ENCODE results near the gene S100A6.
A peak's percentile ranks its signal among the peaks of the same experiment; 100 is the strongest.

- no peak for TF ChIP-seq POLR2A (IDR thresholded peaks at IDR 0.05)
- no peak for TF ChIP-seq CTCF (IDR thresholded peaks at IDR 0.05)
- peak; percentile 29 to 77 for TF ChIP-seq POLR2AphosphoS5 (IDR thresholded peaks at IDR 0.05; ENCODE audit: insufficient read depth in 1 of 2, low read depth in 1 of 2)
These were observed 30.0 kb upstream of the S100A6 start, which contains the start of gene S100A2 for GRCh38 chr1:153565529-153566374.
